ENCODE results near the gene IGDCC3. TPM values are rescaled to one million over a fixed set of nuclear protein-coding genes. Genes with fewer than 3 reads are reported as not detected.

The IGDCC3 gene
- total RNA-seq, 1 donor from 2014 or later = 0.13 TPM

DNA sequence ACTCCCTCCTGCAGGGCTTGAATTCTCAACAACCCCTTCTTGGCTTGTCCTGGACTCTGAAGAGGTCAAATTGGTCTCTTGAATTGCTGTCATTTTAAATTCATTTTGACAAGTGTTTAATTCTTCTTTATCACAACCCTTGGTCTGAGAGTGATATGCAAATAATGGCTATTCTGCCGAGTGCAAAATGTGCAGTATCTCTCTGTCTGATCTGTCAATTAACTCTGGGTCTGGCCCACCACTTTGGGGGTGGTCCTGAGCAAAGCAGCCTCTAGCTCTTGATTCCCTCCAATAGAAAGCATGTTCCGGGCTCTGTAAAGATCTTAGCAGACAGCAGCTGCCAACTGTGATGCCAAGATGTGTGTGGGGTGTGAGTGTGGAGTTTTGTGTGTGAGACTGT is 2.2 kb upstream of the IGDCC3 start:
- Histone ChIP-seq H3K27me3 (ENCODE audit: control insufficient read depth, insufficient read depth, low read length) (peaks cover 26% of the 10 kb centered on the region), H3K36me3 (ENCODE audit: control insufficient read depth, insufficient read depth, low read length) (no peaks in the 10 kb centered on the region), H3K4me3 (ENCODE audit: low read depth, low read length) (no peak overlapping the region)
- TF ChIP-seq, protein P1, sequence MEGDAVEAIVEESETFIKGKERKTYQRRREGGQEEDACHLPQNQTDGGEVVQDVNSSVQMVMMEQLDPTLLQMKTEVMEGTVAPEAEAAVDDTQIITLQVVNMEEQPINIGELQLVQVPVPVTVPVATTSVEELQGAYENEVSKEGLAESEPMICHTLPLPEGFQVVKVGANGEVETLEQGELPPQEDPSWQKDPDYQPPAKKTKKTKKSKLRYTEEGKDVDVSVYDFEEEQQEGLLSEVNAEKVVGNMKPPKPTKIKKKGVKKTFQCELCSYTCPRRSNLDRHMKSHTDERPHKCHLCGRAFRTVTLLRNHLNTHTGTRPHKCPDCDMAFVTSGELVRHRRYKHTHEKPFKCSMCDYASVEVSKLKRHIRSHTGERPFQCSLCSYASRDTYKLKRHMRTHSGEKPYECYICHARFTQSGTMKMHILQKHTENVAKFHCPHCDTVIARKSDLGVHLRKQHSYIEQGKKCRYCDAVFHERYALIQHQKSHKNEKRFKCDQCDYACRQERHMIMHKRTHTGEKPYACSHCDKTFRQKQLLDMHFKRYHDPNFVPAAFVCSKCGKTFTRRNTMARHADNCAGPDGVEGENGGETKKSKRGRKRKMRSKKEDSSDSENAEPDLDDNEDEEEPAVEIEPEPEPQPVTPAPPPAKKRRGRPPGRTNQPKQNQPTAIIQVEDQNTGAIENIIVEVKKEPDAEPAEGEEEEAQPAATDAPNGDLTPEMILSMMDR (IDR thresholded peaks at IDR 0.05; ENCODE audit: insufficient read depth, low read length, poor library complexity, severe bottlenecking) = no peak
- no peak for DNase-seq (ENCODE audit: low read depth)

DNA sequence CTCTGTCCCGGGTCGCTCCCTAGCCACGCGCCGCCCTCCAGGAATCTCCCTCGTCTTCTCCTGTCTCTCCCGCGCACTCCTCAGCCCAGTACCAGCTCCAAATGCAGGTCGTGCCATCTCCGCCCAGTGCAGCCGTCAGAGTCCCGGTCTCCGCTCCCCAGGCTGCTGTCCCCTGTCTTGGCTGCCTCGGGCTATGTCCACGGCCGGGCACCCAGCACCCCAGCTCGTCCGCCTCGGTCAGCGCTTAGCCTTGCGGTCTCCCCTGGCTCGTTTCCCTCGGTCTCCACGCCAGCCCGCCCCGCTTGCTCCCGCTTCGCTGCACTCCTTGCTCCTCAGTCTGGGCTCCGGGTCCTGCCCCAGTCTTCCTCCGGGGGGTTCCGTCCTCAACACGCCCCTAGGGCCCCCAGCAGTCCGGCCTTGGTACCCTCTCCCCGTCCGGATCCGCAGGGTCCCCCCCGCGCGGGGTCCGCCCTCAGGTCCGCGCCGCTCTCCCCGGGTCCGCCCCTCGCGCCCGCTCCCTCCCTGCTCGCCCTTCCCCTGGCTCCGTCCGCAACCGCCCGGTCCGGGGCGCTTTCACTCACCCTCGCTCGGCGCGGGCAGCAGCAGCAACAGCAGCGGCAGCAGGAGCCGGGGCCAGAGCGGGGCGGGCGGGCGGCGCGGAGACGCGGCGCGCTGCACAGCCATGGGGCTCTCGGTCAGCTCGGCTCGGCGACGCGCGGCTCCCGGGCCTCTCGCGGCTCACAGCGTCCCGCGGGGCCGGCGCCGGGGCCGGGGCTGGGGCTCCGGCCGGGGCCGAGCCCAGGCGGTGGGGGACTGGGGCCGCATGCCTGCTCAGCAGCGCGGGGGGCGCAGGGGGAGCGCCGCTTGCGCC is 462 bp downstream of the IGDCC3 start:
- peak overlapping the region; percentile 39 for H3K4me3 ChIP-seq (ENCODE audit: low read depth, low read length)
- H3K27me3 ChIP-seq (ENCODE audit: control insufficient read depth, insufficient read depth, low read length) = peaks cover 32% of the 10 kb centered on the region
- TF ChIP-seq, protein P1 (IDR thresholded peaks at IDR 0.05; ENCODE audit: insufficient read depth, low read length, poor library complexity, severe bottlenecking) = no peak
- no peaks in the 10 kb centered on the region for H3K36me3 ChIP-seq (ENCODE audit: control insufficient read depth, insufficient read depth, low read length)
- no peak for DNase-seq (ENCODE audit: low read depth)

DNA sequence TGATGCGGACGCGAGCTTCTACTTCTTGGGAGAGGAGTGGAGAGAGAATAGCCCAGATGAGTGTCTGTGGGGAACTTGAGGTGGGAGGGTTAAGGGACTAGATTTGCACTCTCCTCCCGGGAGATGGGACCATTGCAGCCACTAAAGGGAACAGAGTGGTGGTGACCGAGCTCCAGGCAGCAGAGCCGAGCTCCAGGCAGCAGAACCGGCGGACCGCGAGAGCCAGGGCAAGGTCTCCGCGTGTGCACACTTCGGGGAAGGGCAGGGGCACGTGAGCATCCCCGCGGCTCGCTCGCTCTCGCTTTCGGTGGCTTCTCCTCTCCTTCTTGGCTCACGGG is 1.1 kb downstream of the IGDCC3 start:
- H3K27me3 ChIP-seq (ENCODE audit: control insufficient read depth, insufficient read depth, low read length) = peaks cover 32% of the 10 kb centered on the region
- TF ChIP-seq, protein P1 (IDR thresholded peaks at IDR 0.05; ENCODE audit: insufficient read depth, low read length, poor library complexity, severe bottlenecking) = no peak
- no peaks in the 10 kb centered on the region for H3K36me3 ChIP-seq (ENCODE audit: control insufficient read depth, insufficient read depth, low read length)
- peak overlapping the region; percentile 39 for H3K4me3 ChIP-seq (ENCODE audit: low read depth, low read length)
- no peak for DNase-seq (ENCODE audit: low read depth)

DNA sequence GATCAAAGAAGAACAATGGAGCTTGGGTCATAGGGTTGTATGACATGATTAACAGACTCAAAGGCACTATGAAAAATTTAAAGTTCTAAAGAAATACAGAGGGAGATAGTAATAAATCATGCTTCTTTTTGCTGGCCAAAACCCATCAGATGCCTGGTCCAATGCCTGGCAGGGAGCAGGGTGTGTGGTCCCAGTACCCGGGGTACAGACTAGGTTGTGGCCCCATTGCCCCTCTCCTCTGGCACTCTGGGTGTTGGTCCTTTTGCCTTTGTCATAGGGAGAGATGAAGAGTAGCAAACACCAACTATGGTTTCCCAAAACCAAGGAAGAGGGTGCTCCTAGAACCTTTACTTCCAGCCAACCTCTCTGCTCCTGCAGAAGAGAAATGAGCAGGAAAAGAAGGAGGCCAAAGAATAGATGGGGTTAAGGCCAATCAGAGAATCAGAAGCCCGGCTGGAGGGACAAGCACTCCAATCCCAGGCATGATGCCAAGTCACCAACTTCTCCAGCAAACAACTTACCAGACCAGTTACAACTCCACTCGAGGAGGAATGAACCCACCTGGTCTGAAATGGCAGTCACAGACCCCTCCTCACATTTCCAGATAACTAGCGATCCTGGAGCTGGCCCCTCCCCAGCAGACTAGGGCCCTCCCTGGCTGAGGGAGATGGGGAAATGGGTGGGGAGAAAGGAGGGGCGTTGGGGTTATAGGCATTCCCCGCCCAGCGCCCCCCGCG is 1.8 kb downstream of the IGDCC3 start:
- TF ChIP-seq, protein P1 (IDR thresholded peaks at IDR 0.05; ENCODE audit: insufficient read depth, low read length, poor library complexity, severe bottlenecking) = no peak
- H3K27me3 ChIP-seq (ENCODE audit: control insufficient read depth, insufficient read depth, low read length) = peaks cover 32% of the 10 kb centered on the region
- H3K4me3 ChIP-seq (ENCODE audit: low read depth, low read length) = no peak overlapping the region
- DNase-seq (ENCODE audit: low read depth) = no peak
- no peaks in the 10 kb centered on the region for H3K36me3 ChIP-seq (ENCODE audit: control insufficient read depth, insufficient read depth, low read length)

DNA sequence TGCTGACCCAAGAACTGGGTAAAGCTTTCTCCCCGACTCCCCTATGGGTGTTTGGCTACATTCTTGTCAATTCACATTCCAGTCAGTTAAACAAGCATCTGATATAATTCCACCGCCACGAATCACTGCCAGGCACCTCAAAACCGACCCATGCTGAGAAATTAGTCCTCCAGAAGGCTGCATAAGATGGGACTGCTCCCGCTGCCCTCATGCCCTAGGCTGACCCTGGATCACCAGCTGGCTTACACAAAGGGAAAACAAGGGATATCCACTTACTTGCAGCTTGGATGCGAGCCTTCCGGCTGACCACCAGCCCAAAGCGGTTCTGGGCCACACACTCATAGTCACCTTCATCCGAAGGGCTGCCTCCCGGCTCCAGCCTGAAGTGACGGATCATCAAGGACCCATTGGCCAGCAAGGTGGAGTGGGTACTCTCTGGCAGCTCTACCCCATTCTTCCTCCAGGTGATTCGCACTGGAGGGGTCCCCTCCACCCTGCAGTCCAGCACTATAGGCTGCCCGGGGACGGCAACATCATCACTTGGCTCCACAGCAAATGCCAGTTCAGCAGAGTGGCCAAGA is 2.9 kb downstream of the IGDCC3 start:
- Histone ChIP-seq H3K4me3 (ENCODE audit: low read depth, low read length) (no peak overlapping the region), H3K27me3 (ENCODE audit: control insufficient read depth, insufficient read depth, low read length) (peaks cover 30% of the 10 kb centered on the region), H3K36me3 (ENCODE audit: control insufficient read depth, insufficient read depth, low read length) (no peaks in the 10 kb centered on the region)
- TF ChIP-seq, protein P1 (IDR thresholded peaks at IDR 0.05; ENCODE audit: insufficient read depth, low read length, poor library complexity, severe bottlenecking) = no peak
- DNase-seq (ENCODE audit: low read depth) = no peak
